DMS53 treated with DMSO at 0.1 percent for 48 hours (cell line): Measurements from ENCODE around the gene FGGY.
"Not testable (repeated sequence)": the region's sequence is repeated elsewhere in the genome, so short reads cannot be mapped to it uniquely, and the experiment has no call there.

Experiments
- DNase-seq: peaks from one replicate; lab custom pipeline; 2025; ENCODE audit not compliant: unreplicated experiment; lab: John Stamatoyannopoulos, UW

Gene FGGY

DNA sequence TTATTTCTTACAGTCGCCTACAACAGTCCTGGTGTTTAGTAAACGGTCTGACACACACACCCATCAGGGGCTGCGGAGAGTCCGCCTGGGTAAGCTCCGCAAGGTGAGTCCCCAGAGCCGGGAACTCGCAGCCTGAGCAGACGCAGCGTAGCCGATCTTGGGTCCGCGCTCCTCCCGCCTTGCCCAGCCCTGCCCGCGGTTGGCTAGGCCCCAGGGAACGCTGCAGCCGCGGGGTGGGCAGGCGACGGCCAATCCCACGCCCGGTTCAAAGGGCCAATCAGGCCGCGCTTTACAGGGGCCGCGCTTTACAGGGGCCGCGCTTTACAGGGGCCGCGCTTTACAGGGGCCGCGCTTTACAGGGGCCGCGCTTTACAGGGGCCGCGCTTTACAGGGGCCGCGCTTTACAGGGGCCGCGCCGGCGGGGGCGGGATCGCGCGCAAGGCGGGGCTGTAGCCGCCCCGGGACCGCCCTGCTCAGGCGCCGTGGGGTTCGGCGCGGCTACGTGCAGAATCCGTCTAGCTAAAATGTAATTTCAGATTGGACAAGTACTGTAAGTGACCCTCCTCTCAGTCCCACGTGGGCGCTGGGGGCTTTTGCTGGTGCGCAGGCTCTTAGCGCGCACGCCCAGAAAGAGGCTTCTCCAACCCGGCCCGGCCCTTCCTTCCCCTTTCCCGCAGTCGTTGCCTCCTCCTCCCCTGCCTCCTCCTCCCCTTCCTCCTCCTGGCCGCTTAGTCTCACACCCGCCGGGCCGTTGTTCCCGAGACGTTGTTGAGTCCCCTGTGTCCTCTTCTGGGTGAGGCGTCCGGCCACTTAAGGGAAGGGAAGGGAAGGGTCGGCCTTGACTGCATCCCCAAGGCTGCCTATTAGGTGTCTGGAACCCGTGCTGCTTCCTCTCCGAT, at the start of gene FGGY:
FGGY (plus strand) TSS at position 737 of the 899 bp plus-strand sequence. CDS start 24,456 bp downstream, outside the sequence.
- DNase-seq, result peak; percentile 99

- DNase-seq, result no peak
Observed at GRCh38 chr1:59248758-59249157, 48.1 kb upstream of the FGGY start.

- DNase-seq, result no peak
Observed at GRCh38 chr1:59249396-59250137, 47.3 kb upstream of the FGGY start.

- DNase-seq, result not testable (repeated sequence)
Observed at GRCh38 chr1:59251061-59251460, 45.8 kb upstream of the FGGY start.

DNA sequence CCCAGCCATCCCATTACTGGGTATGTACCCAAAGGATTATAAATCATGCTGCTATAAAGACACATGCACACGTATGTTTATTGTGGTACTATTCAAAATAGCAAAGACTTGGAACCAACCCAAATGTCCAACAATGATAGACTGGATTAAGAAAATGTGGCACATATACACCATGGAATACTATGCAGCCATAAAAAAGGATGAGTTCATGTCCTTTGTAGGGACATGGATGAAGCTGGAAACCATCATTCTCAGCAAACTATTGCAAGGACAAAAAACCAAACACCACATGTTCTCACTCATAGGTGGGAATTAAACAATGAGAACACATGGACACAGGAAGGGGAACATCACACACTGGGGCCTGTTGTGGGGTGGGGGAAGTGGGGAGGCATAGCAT, 40.5 kb upstream of the FGGY start:
- DNase-seq, result not testable (repeated sequence)

GRCh38 chr1:59258412-59259032, 38.4 kb upstream of the FGGY start:
- DNase-seq, result no peak

DNA sequence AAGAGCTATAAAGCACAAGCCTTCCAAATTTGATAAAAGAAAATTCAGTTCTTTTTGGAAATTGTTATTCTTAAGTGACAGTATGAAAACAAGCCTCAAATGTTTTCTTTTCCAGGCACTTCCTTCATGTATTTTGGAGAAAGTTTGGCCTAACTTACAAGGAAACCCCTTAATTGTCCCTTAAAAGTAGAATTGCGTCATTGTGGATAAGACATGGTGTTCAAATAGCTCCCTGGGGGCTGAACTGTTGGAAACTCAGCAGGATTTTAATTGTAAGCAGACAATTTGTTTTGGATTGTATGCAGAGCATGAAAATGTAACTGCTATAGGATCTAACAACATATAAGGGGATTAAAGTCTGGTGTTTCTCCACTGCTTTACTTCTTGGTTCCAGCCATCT, 35.4 kb upstream of the FGGY start:
- no peak for DNase-seq

- DNase-seq, result no peak
Observed at GRCh38 chr1:59262631-59263030, 34.3 kb upstream of the FGGY start.

GRCh38 chr1:59263111-59263510, 33.8 kb upstream of the FGGY start:
- DNase-seq, result no peak

- no peak for DNase-seq
Observed at GRCh38 chr1:59265622-59266021, 31.3 kb upstream of the FGGY start.

- DNase-seq, result no peak
Observed at GRCh38 chr1:59266180-59266926, 30.5 kb upstream of the FGGY start.

- no peak for DNase-seq
Observed at GRCh38 chr1:59266927-59267293, 30.0 kb upstream of the FGGY start.

DNA sequence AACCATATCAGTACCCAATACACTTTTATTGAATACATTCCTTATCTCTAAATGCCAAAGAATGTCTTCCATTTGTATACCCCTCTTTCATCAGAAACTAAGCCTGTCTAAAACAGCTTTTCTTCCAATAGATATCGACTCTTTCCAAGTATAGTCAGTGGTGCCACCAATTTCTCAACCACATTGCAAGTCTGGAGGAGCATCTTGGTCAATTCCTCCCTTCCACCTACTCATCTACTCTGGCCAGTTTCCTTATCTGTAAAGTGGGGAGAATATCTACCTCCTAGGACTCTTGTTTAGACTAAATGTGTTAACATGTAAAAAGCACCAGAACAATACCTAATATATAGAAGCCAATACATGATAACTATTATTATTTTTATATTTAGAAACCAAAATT, 28.5 kb upstream of the FGGY start:
- DNase-seq, result no peak

- no peak for DNase-seq
Observed at GRCh38 chr1:59271561-59272260, 25.2 kb upstream of the FGGY start.

- DNase-seq, result no peak
Observed at GRCh38 chr1:59272507-59272906, 24.4 kb upstream of the FGGY start.

DNA sequence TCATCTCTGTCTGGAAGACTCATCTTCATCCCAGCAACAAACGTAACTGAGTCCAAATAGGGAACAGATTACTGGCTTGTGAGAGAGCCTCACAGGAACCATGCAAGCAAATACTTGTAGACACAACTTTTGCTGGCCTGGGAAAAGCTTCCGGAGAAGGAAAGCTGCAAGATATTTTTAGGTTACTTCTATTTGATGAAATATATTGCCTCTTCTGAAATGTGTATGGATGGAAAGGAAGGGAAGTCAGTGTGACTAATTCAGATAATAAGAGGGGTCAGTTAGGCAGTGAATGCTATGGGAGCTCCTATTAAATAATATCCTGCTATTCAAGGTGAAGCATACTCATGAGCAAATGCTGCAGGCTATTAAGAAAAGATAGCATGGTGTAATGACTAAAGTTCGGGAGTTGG, 20.4 kb upstream of the FGGY start:
- DNase-seq, result no peak

- DNase-seq, result no peak
Observed at GRCh38 chr1:59278780-59279354, 18.0 kb upstream of the FGGY start.

- DNase-seq, result no peak
Observed at GRCh38 chr1:59279645-59280044, 17.2 kb upstream of the FGGY start.

DNA sequence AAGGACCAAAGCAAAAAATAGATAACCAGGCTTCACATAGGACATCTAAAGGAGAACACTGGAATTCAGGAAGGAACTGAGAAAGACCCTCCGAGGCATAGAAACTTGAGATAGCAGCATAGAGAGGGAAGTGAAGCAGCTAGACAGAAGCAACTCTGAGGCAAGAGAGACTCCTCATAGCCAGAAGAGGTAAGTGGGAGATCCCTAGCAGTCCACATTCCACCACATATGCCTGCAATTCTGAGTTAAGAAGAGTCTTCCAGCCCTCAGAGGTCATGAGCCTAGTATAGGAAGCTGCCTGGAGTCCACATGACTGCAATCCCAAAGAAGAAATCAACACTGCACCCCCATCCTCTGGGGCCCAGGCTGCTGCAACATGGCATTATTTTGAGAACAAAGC, 13.9 kb upstream of the FGGY start:
- DNase-seq, result no peak

DNA sequence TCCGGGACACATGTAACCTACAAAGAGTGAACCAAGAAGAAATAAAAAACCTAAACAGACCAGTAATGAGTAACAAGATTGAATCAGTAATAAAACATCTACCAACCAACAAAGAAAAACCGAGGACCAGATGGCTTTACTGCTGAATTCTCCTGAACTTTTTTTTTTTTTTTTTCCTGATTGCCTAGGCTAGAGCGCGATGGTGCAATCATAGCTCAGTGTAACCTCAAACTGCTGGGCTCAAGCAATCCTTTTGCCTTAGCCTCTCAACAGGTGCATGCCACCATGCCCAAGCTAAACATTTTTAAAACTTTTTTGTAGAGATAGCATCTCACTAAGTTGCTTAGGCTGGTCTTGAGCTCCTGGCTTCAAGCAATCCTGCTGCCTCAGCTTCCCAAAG, 11.2 kb upstream of the FGGY start:
- DNase-seq, result no peak
